ENCODE data around the gene LYZL2.

GRCh38 chr10:30629653-30630052, at the start of gene LYZL2:
- TF ChIP-seq POLR2A (IDR thresholded peaks at IDR 0.05; ENCODE audit: low read length) (no peak), GATA1 (IDR thresholded peaks at IDR 0.05; ENCODE audit: low read depth, low read length) (no peak)
